GM23338 (cell line): ENCODE data around the gene ONECUT3. TPM values are rescaled to one million over a fixed set of nuclear protein-coding genes. Genes with fewer than 3 reads are reported as not detected.

ENCODE experiments used
- ATAC-seq: fragments of 200-7000 bp; cut with Tn5 transposase; 3 replicates; pipeline ENCODE4 v1.9.1; 2020
- DNase-seq: peaks from one replicate; pipeline ENCODE4 v3.0.0-alpha.2; 2015; ENCODE audit warnings: low spot score
- H2AFZ ChIP-seq: fragments of 200-600 bp; sonication (generic); 2 replicates; pipeline ENCODE4 v1.8.0; 2016; ENCODE audit warnings: antibody characterized with exemption, mild to moderate bottlenecking, moderate library complexity
- H3F3A ChIP-seq: fragments of 200-600 bp; sonication (generic); replicated peaks from 2 replicates; pipeline ENCODE4 v1.8.0; 2017; ENCODE audit warnings: antibody characterized with exemption, mixed run types, low read depth
- H3K27ac ChIP-seq: fragments of 200-600 bp; sonication (generic); 2 replicates; pipeline ENCODE4 v1.6.1; 2016; ENCODE audit warnings: low read depth
- H3K27me3 ChIP-seq: fragments of 200-600 bp; sonication (generic); 2 replicates; pipeline ENCODE4 v1.8.0; 2016; ENCODE audit warnings: mild to moderate bottlenecking, mixed run types, moderate library complexity; ENCODE audit not compliant: insufficient read depth
- H3K36me3 ChIP-seq: fragments of 200-600 bp; sonication (generic); 2 replicates; pipeline ENCODE4 v1.8.0; 2016; ENCODE audit warnings: mild to moderate bottlenecking; ENCODE audit not compliant: insufficient read depth
- H3K4me1 ChIP-seq: fragments of 200-600 bp; sonication (generic); 2 replicates; pipeline ENCODE4 v1.8.0; 2016; ENCODE audit warnings: mild to moderate bottlenecking, moderate library complexity; ENCODE audit not compliant: insufficient read depth
- H3K4me2 ChIP-seq: fragments of 200-600 bp; sonication (generic); 2 replicates; pipeline ENCODE4 v1.7.1; 2017; ENCODE audit warnings: mixed run types
- H3K4me3 ChIP-seq: fragments of 200-600 bp; sonication (generic); 2 replicates; pipeline ENCODE4 v1.6.1; 2016; ENCODE audit warnings: mixed run types
- H3K79me2 ChIP-seq: fragments of 200-600 bp; sonication (generic); replicated peaks from 2 replicates; pipeline ENCODE4 v1.8.0; 2017; ENCODE audit warnings: mild to moderate bottlenecking; ENCODE audit not compliant: insufficient read depth
- H3K9me2 ChIP-seq: fragments of 200-600 bp; sonication (generic); 2 replicates; pipeline ENCODE4 v1.8.0; 2017; ENCODE audit not compliant: insufficient read depth
- H4K20me1 ChIP-seq: fragments of 200-600 bp; sonication (generic); replicated peaks from 2 replicates; pipeline ENCODE4 v1.8.0; 2017; ENCODE audit warnings: mild to moderate bottlenecking; ENCODE audit not compliant: insufficient read depth
- H3K27ac Mint-ChIP-seq: 2 replicates; pipeline ENCODE4 v1.8.0; 2020; ENCODE audit warnings: inconsistent platforms, mild to moderate bottlenecking, moderate library complexity, mixed read lengths
- H3K27me3 Mint-ChIP-seq: 3 replicates; pipeline ENCODE4 v1.8.0; 2022; ENCODE audit warnings: low read depth, mild to moderate bottlenecking, moderate library complexity, mixed read lengths, inconsistent platforms; ENCODE audit not compliant: insufficient read depth, poor library complexity
- H3K36me3 Mint-ChIP-seq: 3 replicates; pipeline ENCODE4 v1.8.0; 2021; ENCODE audit warnings: low read depth, mild to moderate bottlenecking, inconsistent platforms, moderate library complexity, mixed read lengths
- H3K4me1 Mint-ChIP-seq: 3 replicates; pipeline ENCODE4 v1.8.0; 2020; ENCODE audit warnings: mild to moderate bottlenecking, inconsistent platforms, mixed read lengths
- H3K4me3 Mint-ChIP-seq: 3 replicates; pipeline ENCODE4 v1.8.0; 2021; ENCODE audit warnings: moderate library complexity, mild to moderate bottlenecking, inconsistent platforms, mixed read lengths
- H3K9me3 Mint-ChIP-seq: 3 replicates; pipeline ENCODE4 v1.8.0; 2020; ENCODE audit warnings: moderate library complexity, mild to moderate bottlenecking, inconsistent platforms, mixed read lengths
- CREB1 ChIP-seq: fragments of 250-450 bp; sonication (Bioruptor Pico); IDR thresholded peaks from 2 replicates; pipeline ENCODE4 v1.5.0; 2020; ENCODE audit warnings: low read depth, mild to moderate bottlenecking, moderate library complexity
- EZH2 ChIP-seq: fragments of 200-600 bp; sonication (generic); IDR thresholded peaks from one replicate; pipeline ENCODE4 v1.8.0; 2017; ENCODE audit warnings: antibody characterized with exemption, mild to moderate bottlenecking, low read depth; ENCODE audit not compliant: unreplicated experiment
- EZH2phosphoT487 ChIP-seq: fragments of 200-600 bp; sonication (generic); IDR thresholded peaks from one replicate; pipeline ENCODE4 v1.8.1; 2018; ENCODE audit warnings: antibody characterized with exemption; ENCODE audit not compliant: unreplicated experiment
- JUNB ChIP-seq: IDR thresholded peaks from one replicate; pipeline ENCODE4 v1.6.1; 2016; ENCODE audit warnings: antibody characterized with exemption; ENCODE audit not compliant: unreplicated experiment
- NANOG ChIP-seq: IDR thresholded peaks from 2 replicates; pipeline ENCODE4 v1.6.1; 2016; ENCODE audit warnings: antibody characterized with exemption, borderline replicate concordance
- POLR2AphosphoS5 ChIP-seq: IDR thresholded peaks from 2 replicates; pipeline ENCODE4 v1.6.1; 2016; ENCODE audit warnings: antibody characterized with exemption, low read depth
- REST ChIP-seq: IDR thresholded peaks from one replicate; pipeline ENCODE4 v1.6.1; 2018; ENCODE audit warnings: antibody characterized with exemption; ENCODE audit not compliant: unreplicated experiment
- STAT1 ChIP-seq: IDR thresholded peaks from one replicate; pipeline ENCODE4 v1.6.1; 2016; ENCODE audit warnings: antibody characterized with exemption; ENCODE audit not compliant: unreplicated experiment
- ZNF114 ChIP-seq: fragments of 250-450 bp; sonication (Bioruptor Pico); IDR thresholded peaks from 2 replicates; pipeline ENCODE4 v1.5.0; 2020; ENCODE audit warnings: mild to moderate bottlenecking, moderate library complexity
- ZNF331 ChIP-seq: fragments of 250-450 bp; sonication (Bioruptor Pico); IDR thresholded peaks from 2 replicates; pipeline ENCODE4 v1.5.0; 2020; ENCODE audit warnings: low read depth, mild to moderate bottlenecking, moderate library complexity
- polyA plus RNA-seq: library from polyadenylated mRNA; unstranded; fragments of >200 nt; fragmentation: Nextera tagmentation; extraction: Ambion mirVana; gene quantifications from 2 replicates; pipeline ENCODE4 v1.2.1, GENCODE V29; 2016
- total RNA-seq: library from RNA; depleted of rRNA; stranded (reverse); fragments of >200 nt; shearing (Covaris generic); gene quantifications from 2 replicates; pipeline ENCODE4 v1.2.3, GENCODE V29; 2014
- TF ChIP-seq, protein P1 (sequence below): fragments of 250-450 bp; sonication (Bioruptor Pico); IDR thresholded peaks from 2 replicates; pipeline ENCODE4 v1.5.0; 2020; ENCODE audit warnings: mild to moderate bottlenecking, moderate library complexity
- TF ChIP-seq, protein P2 (sequence below): IDR thresholded peaks from 2 replicates; pipeline ENCODE4 v1.6.1; 2016; ENCODE audit warnings: antibody characterized with exemption
- TF ChIP-seq, protein P3 (sequence below), 2 experiments: fragments of 200-600 bp in 1 of 2; sonication (generic) in 1 of 2; conservative IDR thresholded peaks; 2 replicates each; pipeline versions ENCODE4 v1.5.1 to v1.6.1; 2016 to 2017; ENCODE audit warnings: antibody characterized with exemption in 2 of 2, low read depth in 2 of 2, mild to moderate bottlenecking in 2 of 2, moderate library complexity in 1 of 2

Gene ONECUT3
- total and polyA plus RNA-seq, 2 experiments from 2014 or later: not detected

DNA sequence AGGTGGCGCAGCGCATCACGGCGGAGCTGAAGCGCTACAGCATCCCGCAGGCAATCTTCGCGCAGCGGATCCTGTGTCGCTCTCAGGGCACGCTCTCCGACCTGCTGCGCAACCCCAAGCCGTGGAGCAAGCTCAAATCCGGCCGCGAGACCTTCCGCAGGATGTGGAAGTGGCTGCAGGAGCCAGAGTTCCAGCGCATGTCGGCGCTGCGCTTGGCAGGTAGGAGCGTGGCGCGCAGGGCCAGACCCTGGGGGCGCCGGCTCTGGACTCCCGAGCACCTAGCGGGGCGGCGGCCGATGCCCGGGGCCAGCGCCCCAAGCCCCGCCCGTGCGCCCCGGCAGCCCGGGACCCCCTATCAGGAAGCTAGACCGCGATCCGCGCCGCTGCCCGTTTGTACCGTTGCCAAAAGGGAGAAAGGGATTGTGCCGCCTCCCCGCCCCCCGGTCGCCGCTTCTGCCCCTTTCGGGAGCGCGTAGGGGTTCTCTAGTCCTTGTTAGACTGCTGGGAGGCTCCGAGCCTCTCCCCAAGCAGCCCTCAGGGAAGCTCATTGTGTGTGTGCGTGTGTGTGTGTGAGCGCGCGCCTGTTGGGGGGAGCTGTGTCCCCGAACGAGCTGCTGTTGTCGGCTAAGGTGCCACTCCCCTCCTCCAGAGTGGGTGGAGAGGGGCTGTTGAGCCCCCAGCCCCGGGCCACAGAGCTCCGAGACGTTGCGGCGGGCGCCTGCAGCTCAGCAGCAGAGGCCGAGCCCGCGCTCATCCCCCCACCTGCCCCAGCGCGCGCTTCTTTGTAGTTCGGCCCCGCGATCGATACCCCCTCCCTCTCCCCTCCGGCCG is 1.5 kb downstream of the ONECUT3 start:
- Histone ChIP-seq H3K27me3 (peaks cover 92% of the 10 kb centered on the region), H3K4me3 (peak overlapping the region; percentile 43), H3K4me1 (peaks cover 14% of the 10 kb centered on the region; the same call in 1 of the 2 replicates), H3K9me2 (no peaks in the 10 kb centered on the region), H3F3A (peaks cover 17% of the 10 kb centered on the region), H2AFZ (no peak overlapping the region), H4K20me1 (peaks cover 22% of the 10 kb centered on the region; the same call in 1 of the 2 replicates), H3K36me3 (no peaks in the 10 kb centered on the region), H3K27ac (no peak overlapping the region), H3K4me2 (peak overlapping the region; percentile 71), H3K79me2 (no peaks in the 10 kb centered on the region)
- H3K36me3 Mint-ChIP-seq: no peaks in the 10 kb centered on the region
- H3K27me3 Mint-ChIP-seq: peaks cover 87% of the 10 kb centered on the region
- DNase-seq (peak; percentile 53), ATAC-seq (peak; percentile 15)
- TF ChIP-seq JUNB (no peak), ZNF331 (no peak), CREB1 (CRISPR knock-in tag) (no peak), ZNF114 (CRISPR knock-in tag) (no peak), REST (no peak), STAT1 (no peak), EZH2 (peak; percentile 100), NANOG (no peak), EZH2phosphoT487 (peak; percentile 93), POLR2AphosphoS5 (no peak)
- TF ChIP-seq, protein P1, sequence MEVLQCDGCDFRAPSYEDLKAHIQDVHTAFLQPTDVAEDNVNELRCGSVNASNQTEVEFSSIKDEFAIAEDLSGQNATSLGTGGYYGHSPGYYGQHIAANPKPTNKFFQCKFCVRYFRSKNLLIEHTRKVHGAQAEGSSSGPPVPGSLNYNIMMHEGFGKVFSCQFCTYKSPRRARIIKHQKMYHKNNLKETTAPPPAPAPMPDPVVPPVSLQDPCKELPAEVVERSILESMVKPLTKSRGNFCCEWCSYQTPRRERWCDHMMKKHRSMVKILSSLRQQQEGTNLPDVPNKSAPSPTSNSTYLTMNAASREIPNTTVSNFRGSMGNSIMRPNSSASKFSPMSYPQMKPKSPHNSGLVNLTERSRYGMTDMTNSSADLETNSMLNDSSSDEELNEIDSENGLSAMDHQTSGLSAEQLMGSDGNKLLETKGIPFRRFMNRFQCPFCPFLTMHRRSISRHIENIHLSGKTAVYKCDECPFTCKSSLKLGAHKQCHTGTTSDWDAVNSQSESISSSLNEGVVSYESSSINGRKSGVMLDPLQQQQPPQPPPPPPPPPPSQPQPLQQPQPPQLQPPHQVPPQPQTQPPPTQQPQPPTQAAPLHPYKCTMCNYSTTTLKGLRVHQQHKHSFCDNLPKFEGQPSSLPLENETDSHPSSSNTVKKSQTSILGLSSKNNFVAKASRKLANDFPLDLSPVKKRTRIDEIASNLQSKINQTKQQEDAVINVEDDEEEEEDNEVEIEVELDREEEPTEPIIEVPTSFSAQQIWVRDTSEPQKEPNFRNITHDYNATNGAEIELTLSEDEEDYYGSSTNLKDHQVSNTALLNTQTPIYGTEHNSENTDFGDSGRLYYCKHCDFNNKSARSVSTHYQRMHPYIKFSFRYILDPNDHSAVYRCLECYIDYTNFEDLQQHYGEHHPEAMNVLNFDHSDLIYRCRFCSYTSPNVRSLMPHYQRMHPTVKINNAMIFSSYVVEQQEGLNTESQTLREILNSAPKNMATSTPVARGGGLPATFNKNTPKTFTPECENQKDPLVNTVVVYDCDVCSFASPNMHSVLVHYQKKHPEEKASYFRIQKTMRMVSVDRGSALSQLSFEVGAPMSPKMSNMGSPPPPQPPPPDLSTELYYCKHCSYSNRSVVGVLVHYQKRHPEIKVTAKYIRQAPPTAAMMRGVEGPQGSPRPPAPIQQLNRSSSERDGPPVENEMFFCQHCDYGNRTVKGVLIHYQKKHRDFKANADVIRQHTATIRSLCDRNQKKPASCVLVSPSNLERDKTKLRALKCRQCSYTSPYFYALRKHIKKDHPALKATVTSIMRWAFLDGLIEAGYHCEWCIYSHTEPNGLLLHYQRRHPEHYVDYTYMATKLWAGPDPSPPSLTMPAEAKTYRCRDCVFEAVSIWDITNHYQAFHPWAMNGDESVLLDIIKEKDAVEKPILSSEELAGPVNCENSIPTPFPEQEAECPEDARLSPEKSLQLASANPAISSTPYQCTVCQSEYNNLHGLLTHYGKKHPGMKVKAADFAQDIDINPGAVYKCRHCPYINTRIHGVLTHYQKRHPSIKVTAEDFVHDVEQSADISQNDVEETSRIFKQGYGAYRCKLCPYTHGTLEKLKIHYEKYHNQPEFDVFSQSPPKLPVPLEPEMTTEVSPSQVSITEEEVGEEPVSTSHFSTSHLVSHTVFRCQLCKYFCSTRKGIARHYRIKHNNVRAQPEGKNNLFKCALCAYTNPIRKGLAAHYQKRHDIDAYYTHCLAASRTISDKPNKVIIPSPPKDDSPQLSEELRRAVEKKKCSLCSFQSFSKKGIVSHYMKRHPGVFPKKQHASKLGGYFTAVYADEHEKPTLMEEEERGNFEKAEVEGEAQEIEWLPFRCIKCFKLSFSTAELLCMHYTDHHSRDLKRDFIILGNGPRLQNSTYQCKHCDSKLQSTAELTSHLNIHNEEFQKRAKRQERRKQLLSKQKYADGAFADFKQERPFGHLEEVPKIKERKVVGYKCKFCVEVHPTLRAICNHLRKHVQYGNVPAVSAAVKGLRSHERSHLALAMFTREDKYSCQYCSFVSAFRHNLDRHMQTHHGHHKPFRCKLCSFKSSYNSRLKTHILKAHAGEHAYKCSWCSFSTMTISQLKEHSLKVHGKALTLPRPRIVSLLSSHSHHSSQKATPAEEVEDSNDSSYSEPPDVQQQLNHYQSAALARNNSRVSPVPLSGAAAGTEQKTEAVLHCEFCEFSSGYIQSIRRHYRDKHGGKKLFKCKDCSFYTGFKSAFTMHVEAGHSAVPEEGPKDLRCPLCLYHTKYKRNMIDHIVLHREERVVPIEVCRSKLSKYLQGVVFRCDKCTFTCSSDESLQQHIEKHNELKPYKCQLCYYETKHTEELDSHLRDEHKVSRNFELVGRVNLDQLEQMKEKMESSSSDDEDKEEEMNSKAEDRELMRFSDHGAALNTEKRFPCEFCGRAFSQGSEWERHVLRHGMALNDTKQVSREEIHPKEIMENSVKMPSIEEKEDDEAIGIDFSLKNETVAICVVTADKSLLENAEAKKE (CRISPR knock-in tag): no peak
- TF ChIP-seq, protein P2, sequence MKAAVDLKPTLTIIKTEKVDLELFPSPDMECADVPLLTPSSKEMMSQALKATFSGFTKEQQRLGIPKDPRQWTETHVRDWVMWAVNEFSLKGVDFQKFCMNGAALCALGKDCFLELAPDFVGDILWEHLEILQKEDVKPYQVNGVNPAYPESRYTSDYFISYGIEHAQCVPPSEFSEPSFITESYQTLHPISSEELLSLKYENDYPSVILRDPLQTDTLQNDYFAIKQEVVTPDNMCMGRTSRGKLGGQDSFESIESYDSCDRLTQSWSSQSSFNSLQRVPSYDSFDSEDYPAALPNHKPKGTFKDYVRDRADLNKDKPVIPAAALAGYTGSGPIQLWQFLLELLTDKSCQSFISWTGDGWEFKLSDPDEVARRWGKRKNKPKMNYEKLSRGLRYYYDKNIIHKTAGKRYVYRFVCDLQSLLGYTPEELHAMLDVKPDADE: no peak
- TF ChIP-seq, protein P3, sequence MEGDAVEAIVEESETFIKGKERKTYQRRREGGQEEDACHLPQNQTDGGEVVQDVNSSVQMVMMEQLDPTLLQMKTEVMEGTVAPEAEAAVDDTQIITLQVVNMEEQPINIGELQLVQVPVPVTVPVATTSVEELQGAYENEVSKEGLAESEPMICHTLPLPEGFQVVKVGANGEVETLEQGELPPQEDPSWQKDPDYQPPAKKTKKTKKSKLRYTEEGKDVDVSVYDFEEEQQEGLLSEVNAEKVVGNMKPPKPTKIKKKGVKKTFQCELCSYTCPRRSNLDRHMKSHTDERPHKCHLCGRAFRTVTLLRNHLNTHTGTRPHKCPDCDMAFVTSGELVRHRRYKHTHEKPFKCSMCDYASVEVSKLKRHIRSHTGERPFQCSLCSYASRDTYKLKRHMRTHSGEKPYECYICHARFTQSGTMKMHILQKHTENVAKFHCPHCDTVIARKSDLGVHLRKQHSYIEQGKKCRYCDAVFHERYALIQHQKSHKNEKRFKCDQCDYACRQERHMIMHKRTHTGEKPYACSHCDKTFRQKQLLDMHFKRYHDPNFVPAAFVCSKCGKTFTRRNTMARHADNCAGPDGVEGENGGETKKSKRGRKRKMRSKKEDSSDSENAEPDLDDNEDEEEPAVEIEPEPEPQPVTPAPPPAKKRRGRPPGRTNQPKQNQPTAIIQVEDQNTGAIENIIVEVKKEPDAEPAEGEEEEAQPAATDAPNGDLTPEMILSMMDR (conservative IDR thresholded peaks at IDR 0.05; ENCODE audit: low read depth in 2 of 2): no peak
- no peak overlapping the region for H3K27ac Mint-ChIP-seq
- peak overlapping the region; percentile 34; the same call in 1 of the 3 replicates for H3K4me3 Mint-ChIP-seq
- no peaks in the 10 kb centered on the region; the same call in 2 of the 3 replicates for H3K9me3 Mint-ChIP-seq
- peaks cover 17% of the 10 kb centered on the region for H3K4me1 Mint-ChIP-seq
